Measurements from ENCODE around the gene PRRX2.

The PRRX2 gene

DNA sequence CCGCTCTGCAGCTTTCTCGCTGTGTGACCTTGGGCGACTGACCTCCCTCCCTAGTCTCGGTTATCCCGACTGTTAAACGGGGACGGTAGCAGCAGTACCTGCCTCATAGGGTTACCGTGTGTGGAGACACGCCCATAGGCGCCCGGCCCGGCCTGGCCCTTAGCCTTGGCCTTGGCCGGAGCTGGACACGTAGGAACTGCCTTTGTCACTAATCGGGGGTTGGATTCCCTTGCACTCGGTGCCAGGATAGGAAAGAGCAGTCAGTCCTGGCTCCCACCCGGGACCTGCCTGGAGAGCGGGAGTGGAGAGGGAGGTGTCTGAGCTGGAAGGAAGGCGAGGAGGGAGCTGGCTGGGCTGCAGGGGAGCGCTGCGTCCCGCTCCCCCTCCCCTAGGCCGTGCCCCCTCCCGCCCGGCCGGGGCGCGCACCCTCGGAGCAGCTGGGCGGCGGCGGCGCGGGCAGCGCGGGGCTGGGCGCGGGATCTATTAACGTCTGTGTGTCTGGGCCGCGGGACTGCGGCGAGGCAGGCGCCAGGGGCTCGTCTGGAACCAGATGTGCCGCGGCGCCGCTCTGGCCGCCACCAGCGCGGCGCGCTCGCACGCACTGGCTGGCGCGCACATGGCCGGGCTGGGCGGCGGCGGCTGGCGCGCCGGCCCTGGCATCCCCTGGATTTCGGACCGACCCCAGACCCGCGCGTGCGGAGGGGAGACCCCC lies 31.7 kb downstream of the PRRX2 start:
- Mint-ChIP-seq H3K4me1 (peaks cover 21% of the 10 kb centered on the region), H3K36me3 (ENCODE audit: low read depth) (peaks cover 3% of the 10 kb centered on the region), H3K9me3 (no peaks in the 10 kb centered on the region), H3K27me3 (ENCODE audit: low read depth) (peaks cover 50% of the 10 kb centered on the region), H3K4me3 (peak overlapping the region; percentile 84 to 89 (median 86)), H3K27ac (peak overlapping the region in 2 of 3 experiments; percentile 63 to 68)
- TF ChIP-seq, protein P1, sequence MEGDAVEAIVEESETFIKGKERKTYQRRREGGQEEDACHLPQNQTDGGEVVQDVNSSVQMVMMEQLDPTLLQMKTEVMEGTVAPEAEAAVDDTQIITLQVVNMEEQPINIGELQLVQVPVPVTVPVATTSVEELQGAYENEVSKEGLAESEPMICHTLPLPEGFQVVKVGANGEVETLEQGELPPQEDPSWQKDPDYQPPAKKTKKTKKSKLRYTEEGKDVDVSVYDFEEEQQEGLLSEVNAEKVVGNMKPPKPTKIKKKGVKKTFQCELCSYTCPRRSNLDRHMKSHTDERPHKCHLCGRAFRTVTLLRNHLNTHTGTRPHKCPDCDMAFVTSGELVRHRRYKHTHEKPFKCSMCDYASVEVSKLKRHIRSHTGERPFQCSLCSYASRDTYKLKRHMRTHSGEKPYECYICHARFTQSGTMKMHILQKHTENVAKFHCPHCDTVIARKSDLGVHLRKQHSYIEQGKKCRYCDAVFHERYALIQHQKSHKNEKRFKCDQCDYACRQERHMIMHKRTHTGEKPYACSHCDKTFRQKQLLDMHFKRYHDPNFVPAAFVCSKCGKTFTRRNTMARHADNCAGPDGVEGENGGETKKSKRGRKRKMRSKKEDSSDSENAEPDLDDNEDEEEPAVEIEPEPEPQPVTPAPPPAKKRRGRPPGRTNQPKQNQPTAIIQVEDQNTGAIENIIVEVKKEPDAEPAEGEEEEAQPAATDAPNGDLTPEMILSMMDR (IDR thresholded peaks at IDR 0.05; ENCODE audit: unreplicated experiment in 3 of 3) = no peak

DNA sequence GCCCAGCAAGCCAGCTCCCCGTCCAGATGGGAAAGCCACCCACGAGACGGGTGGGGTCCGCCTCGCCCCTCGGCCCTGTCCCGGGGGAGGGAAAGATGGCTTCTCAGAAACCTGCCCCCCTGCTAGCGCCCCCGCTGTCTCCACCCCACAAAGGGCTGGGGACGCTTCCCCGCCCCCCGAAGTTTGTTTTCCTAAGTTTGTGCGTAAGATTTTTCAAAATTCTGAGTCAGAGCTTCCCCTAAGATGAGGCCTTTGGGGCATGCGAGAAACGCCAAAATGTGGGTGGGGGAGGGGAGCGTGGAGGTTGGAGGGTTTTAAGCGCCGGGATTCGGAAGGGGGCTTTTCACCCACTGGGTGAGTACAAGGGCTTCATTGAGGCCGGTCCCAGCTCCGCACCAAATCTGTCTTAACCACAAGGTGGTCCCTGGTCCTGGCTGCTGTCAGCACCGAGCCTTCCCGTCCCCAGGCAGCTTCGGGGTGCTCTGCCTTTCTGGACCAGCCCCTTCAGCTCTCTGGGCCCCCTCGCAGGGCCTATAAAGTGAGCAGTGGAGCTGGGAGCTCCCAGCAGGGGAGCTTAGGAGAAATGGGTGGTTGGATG lies 32.3 kb downstream of the PRRX2 start:
- TF ChIP-seq, protein P1 (IDR thresholded peaks at IDR 0.05; ENCODE audit: unreplicated experiment in 3 of 3) = no peak
- no peaks in the 10 kb centered on the region for H3K9me3 Mint-ChIP-seq
- H3K27me3 Mint-ChIP-seq (ENCODE audit: low read depth) = peaks cover 53% of the 10 kb centered on the region
- H3K4me1 Mint-ChIP-seq = peaks cover 26% of the 10 kb centered on the region
- no peaks in the 10 kb centered on the region for H3K36me3 Mint-ChIP-seq (ENCODE audit: low read depth)
- H3K27ac Mint-ChIP-seq = no peak overlapping the region
- H3K4me3 Mint-ChIP-seq = peak overlapping the region; percentile 65 to 70 (median 65)

DNA sequence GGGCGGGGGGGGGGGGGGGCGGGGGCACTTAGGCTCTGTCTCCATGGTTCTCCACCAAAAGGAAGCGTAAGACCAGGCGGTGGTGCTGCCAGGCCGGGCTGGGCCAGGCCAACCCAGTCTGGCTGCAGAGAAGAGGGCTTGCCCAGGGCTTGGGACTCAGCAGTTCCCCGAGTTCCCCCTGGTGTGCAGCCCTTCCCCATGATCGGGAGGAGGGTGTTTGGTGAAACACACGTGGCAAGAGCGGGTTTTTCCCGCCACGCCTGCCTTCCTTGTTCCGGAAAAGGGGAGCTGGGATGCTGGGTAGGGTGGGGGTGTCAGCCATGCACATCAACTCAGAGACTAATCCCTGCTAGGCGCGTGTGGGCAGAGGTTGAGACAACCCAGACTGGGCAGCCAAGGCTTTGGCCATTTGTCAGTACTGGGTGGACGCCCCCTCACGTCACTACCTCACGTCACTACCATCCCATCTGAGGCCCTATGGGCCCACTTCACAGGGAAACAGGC lies 32.9 kb downstream of the PRRX2 start:
- TF ChIP-seq, protein P1 (IDR thresholded peaks at IDR 0.05; ENCODE audit: unreplicated experiment in 3 of 3) = no peak
- Mint-ChIP-seq H3K4me3 (no peak overlapping the region), H3K4me1 (peaks cover 30% of the 10 kb centered on the region), H3K9me3 (no peaks in the 10 kb centered on the region), H3K27ac (no peak overlapping the region), H3K27me3 (ENCODE audit: low read depth) (peaks cover 59% of the 10 kb centered on the region), H3K36me3 (ENCODE audit: low read depth) (no peaks in the 10 kb centered on the region)

DNA sequence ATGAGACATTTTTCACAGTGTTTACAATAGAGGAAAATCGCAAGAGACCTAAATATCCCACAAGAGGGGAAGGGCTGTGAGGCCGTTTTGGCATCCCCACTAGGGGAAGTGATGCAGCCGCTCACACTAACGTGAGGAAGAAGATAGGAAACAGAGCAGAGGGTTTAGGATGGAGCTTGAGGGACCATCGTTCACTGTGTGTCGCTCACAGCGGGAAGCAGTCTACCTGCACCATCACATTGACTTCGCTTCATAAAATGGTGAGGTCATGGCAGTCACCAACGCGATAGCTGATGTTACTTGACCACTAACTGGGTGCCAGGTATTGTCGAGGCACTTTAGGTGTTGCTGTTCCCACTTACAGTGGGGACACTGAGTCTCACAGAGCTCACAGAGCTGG lies 35.6 kb downstream of the PRRX2 start:
- Mint-ChIP-seq H3K4me3 (no peak overlapping the region), H3K36me3 (ENCODE audit: low read depth) (no peaks in the 10 kb centered on the region), H3K9me3 (no peaks in the 10 kb centered on the region), H3K4me1 (peaks cover 23% of the 10 kb centered on the region), H3K27me3 (ENCODE audit: low read depth) (peaks cover 43% of the 10 kb centered on the region), H3K27ac (no peak overlapping the region)
- TF ChIP-seq, protein P1 (IDR thresholded peaks at IDR 0.05; ENCODE audit: unreplicated experiment in 3 of 3) = no peak

DNA sequence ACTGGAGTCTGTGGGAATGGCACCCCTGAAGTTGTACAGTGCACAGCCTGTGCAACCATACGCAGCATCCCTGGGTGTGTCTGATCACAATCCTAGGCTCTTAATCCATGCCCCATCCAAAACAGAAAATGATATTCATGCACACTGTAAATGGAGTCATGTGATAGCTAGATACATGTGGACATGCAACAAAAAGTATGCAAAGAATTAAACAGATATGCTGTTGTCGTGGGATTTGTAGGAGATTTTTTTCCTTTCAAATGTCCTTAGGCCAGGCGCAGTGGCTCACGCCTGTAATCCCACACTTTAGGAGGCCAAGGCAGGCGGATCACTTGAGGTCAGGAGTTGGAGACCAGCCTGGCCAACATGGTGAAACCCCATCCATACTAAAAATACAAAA lies 36.1 kb downstream of the PRRX2 start:
- Mint-ChIP-seq H3K4me3 (no peak overlapping the region), H3K27me3 (ENCODE audit: low read depth) (peaks cover 40% of the 10 kb centered on the region), H3K4me1 (peaks cover 23% of the 10 kb centered on the region), H3K27ac (no peak overlapping the region), H3K36me3 (ENCODE audit: low read depth) (no peaks in the 10 kb centered on the region), H3K9me3 (no peaks in the 10 kb centered on the region)
- TF ChIP-seq, protein P1 (IDR thresholded peaks at IDR 0.05; ENCODE audit: unreplicated experiment in 3 of 3) = no peak
